GM18907 (cell line): ENCODE results near the gene KRT81.
A peak's percentile ranks its signal among the peaks of the same experiment; 100 is the strongest.
"Not testable (repeated sequence)": the region's sequence is repeated elsewhere in the genome, so short reads cannot be mapped to it uniquely, and the experiment has no call there.

Experiments
- ATAC-seq: cut with Tn5 transposase; IDR thresholded peaks from one replicate; pipeline ENCODE4 v1.9.1; 2021; ENCODE audit warnings: mild to moderate bottlenecking, moderate library complexity; ENCODE audit not compliant: unreplicated experiment

KRT81 gene

DNA sequence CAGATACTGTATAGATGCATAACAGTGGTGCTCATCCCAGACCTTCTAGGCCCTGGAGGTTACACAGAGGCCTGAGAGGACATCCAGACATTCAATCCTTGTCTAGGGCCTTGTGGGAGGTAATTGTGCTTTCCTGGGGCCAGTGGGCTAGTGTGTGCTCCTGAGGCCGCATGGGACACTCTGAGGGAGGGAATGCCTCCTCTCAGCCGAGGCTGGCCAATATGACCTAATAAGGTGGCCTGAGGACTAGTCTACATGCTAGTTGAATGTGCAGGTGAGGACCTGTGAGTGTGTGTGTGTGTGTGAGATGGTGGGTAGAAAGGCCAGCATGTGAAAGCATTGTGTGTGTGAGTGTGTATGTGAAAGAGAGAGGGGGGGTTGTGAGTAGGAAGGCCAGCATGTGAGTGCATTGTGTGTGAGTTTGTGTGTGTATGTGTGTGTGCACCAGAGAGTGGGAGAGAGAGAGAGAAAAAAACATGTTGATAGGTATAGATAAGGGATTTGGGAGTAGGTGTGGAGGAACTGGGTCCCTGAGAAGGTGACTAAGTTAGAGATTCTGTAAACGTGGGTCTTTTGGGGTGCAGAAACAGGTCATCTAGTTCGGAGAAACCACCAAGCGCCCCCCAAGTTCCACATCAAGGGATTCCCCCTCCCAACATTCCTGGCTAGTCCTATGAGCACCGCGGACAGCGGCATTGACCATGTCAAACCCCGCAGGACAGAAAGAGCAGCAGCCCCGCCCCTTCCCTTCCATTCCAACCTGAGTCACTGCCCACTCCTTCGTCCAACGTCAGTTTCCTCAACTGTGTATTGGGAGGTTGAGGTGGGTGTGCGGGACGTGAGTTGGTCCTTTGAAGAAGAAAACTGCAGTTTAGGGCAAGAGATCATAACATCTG lies 9.7 kb upstream of the KRT81 start:
- ATAC-seq = no peak

- ATAC-seq = no peak
Measured at GRCh38 chr12:52298677-52299190, 7.4 kb upstream of the KRT81 start.

DNA sequence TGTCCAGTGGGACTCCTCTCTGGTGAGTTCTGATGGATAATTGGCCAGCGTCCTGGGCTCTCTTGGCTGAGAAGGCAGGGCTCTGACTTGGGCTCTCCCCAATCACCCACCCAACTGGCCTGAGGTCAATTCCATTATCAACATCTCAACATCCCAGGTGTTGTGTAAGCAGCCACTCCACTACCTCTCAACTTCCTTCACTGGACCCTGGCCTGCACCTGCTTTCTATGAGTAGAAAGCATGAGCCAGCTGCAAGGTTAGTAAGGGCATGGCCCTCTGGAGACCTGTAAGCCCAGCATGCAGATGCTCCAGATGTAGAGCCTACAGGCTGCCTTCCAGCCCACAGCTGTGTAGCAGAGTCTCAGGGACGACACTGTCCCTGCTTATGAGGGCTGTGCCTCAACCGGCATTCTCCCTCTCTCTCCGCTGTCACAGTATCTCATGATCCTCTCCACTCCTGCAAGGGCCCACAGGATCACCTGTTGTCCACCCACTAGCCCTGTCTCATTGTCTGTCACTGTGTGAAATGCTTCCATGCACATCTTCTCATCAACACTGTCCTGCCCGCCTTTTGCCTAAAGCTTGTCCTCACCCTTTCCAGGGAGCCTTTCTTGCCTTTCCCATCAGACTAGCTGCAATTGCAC lies 5.4 kb upstream of the KRT81 start:
- ATAC-seq = no peak

GRCh38 chr12:52295663-52296062 lies 4.3 kb upstream of the KRT81 start:
- no peak for ATAC-seq

DNA sequence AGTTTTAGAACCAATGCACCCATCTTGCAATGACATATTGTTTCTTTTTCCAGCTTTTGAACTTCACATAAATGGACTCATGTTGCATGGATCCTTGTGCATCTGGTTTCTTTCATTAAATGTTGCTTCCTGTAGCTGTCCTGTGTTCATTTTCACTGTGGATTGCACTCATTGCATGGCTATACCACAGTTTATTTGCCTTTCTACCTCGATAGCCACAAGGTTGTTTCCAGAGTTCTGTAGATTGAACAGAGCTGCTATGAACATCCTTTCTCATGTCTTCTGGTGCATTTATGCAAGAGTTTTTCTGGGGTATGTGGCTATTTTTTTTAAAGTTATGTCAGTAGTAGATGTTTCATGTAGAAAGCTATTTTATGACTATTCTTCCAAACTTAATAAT lies 3.5 kb upstream of the KRT81 start:
- no peak for ATAC-seq

- no peak for ATAC-seq
Measured at GRCh38 chr12:52293926-52294325, 2.6 kb upstream of the KRT81 start.

- ATAC-seq = not testable (repeated sequence)
Measured at GRCh38 chr12:52290483-52291134, 725 bp downstream of the KRT81 start.

GRCh38 chr12:52287816-52288805 lies 3.2 kb downstream of the KRT81 start:
- peak; percentile 85 for ATAC-seq

DNA sequence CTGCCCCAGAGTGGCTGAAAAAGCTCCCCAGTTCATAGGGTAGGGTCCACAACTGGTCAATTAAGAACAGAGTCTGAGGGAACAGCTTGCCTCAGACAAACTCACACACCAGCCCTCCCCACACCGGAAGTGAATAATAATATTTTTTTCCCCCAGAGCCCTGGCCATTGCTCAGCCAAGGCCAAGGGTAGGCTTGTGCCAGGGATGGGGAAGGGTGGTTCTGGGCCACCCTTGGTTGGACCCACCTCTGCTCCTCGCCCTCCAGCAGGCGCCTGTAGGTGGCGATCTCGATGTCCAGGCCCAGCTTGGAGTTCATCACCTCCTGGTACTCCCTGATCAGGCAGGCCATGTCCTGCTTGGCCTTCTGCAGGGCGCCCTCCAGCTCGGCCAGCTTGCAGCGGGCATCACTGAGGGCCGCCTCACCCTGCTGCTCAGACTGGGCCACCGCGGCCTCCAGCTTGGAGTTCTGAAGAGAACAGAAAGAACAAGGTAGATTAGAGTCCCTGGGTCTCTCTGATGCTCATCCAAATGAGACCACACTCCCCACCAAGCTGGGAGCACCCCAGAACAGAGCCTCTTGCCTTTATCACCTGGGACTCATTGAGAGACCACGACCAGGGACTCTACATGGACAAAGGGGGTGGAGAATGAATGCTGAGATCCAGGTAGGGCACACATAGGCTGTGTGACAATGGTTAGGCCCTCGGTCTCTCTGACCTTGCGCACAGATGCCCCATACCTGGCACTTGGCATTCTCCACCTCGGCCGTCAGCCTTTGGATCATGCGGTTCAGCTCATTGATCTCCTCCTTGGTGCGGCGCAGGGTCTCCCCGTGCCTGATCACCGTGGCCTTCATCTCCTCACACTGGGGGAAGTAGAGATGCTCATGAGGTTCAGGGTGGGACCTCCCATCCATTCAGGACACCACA lies 4.2 kb downstream of the KRT81 start:
- not testable (repeated sequence) for ATAC-seq

DNA sequence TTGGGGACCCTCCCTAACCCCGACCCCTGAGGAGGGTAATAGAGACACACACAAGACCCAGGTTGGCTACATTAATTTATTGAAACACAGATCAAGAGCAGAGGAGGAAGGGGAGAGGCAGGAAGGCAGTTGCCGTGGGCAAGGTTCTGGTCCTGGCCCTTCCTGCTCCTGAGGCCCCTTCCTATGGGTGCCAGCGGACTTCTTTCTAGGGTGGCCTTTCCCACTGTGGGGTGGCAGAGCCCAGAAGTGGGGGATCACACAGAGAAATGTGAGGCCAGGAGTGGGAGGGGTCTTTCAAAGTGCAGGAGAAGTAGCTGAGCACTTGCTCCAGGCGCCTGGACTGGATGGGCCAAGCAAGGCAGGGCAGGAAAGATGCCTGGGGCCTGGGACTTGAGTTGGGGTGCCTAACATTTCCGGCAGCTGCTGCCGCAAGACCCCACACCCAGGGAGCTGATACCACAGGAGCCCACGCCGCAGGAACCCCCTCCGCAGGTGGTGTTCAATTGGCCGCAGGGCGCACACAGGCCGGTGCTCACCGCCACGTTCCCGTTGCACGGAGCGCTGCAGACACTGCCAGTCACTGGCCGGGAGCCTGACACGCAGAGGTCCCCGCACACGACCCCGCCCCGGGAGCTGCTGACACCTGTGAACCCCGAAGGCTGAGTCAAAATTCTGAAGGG lies 5.3 kb downstream of the KRT81 start:
- ATAC-seq = no peak

DNA sequence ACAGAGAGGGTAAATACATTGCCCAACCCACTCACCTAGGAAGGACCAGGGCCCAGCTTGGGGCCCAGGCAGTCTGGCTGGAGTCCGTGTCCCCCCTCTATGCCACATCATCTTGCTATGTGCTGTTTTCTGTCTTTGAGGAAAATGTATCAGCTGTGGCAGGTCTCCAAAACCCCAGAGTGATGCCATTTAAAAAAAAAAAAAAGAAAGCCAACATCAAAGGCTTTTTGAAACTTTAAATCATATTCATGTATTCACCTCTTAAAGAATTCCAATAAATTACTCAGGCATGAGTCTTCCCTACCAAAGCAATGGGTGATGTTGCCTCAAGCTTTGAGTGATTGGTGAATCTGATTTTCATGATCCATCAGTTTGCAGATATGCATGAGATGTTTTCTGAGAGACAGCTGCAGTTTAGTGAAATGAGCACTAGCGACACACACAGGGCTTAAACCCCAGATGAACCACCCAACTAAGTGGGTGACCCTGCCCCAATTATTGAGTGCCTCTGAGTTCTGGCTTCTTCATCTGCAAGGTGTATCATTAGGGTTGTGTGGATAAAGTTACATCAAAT lies 6.1 kb downstream of the KRT81 start:
- no peak for ATAC-seq

DNA sequence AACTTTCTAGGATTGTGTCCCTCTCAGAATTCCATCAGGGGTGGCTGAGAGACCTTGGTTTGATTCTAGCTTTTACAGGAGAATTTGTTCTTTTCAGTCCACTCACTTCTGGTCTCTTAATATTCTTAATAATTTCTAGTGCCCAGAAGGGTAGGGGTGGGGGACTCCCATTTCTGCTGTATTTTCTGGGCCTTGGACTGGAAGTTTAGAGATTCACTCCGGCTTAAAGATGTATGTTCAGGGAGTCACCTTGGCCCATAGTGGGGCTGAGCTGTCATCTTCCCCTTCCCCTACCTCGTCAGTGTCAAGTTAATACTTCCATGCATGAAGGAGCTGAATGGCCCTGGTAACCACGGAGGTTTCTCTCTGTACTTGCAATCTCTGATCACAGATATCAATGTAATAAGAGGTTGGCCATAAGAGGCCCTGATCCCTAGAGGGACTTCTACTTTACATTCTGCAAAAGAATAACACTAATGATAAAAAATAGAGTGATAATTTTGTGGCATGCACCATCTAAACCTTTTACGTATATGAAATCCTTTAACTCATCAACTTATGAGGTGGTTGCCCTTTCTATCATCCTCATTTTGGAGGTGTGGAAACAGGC lies 6.7 kb downstream of the KRT81 start:
- ATAC-seq = no peak

DNA sequence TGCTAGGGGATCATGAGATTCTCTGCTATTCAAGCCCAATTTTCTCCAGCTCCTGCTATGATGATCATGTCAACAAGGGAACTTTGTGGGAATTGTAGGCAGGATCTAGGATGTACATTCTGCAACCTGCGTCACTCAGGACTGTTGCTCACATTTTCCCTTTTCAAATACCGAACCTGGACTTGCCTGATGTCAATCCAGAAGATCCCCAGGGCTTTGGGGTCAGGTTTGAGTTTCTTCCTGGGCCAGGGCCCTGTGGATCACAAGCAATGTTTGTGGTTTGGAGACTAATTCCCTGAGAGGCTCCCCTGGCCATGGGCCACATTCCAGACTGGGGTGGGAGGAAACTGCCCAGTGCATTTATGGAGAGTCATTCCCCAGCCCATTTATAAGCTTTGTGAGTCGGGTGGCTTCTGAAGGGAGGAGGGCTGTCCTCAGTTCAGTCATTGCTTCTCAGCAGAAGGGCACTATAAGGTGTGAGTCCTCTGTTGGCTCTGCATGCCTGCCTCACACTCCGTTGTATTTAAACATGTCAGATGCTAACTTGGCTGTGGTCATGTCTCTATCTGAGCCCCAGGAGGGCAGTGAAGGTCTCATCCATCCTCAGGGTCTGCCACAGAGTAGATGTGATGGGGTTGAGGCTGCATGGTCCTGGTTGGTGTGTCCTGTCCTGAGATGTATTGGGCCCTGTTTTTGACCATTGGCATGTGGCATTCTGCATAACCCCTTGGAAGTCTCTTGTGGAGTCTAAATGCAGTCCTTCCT lies 10.4 kb downstream of the KRT81 start:
- ATAC-seq = no peak

DNA sequence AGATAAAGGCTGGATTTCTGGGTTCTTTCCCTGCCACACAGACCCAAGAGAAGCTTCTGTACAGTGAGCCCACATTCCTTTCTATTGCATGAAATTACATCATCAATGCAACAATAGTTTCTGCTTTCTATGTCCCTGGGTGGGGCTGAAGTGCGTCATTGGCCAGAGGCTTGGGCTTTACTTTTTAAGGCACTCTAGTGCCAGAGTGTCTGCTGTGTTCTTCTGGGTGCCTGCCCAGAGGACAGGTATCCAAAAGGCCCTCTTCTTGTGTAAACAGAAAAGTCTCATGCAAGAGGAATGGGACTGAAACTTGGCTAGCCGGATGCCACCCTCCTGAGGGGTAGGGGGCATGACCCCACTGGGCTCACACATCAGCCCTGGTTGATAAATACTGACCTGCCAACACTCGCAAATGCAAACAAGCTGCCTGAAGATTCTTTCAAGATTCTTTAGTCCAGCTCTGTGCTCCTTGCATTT lies 11.0 kb downstream of the KRT81 start:
- no peak for ATAC-seq

DNA sequence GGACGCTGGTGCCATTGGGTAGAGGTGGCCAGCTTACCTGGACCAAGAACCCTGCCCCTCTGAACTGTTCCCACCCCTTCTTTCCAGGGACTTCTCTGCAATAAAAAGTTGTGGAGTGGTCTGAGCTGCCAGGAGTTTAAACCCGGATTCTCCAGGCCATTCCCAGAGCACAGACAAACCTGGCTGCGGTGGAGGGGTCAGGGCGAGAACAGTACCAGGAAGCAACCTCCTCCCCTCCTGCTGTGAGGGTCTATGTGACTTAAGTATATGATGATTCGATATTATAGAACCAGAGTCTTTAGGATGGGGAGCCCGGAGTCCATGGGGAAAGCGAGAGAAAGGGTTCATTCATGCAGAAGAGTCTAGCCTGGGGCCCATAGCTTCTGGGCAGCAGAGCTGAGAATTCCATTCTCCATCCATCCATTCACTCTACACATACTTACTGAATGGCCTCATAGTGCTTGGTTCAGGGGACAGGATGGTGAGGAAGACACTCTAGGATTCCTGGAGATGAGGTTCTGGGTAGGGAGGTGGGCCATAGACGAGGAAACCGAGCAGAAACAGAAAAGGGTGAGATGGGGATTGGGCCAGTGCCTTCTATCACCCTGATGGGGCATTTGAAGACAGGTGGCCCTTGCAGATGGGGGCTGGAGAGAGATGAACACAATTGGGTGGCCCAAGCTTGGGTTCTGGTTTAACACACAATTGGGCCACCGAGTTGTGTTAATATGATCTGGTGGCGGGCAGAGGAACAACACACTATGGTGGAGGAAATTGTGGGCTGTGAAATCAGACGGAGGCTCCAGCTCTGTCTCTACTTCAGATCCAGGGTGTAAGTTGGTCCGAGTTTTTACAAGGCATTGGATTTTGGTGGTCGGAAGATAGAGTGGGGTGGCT lies 11.7 kb downstream of the KRT81 start:
- ATAC-seq = no peak
